GM12878 (cell line): ENCODE data around the gene RASD1. TPM values are rescaled to one million over a fixed set of nuclear protein-coding genes. Genes with fewer than 3 reads are reported as not detected.

Experiments
- ATAC-seq: fragments of 200-7000 bp; cut with Tn5 transposase; 3 replicates; pipeline ENCODE4 v1.9.1; 2020; ENCODE audit warnings: mild to moderate bottlenecking, moderate library complexity
- BruUV-seq: library from RNA; stranded (reverse); fragments of 400-500 nt; replicated peaks from 2 replicates; lab custom pipeline; 2021; lab: Mats Ljungman, UMichigan
- CTCF ChIA-PET: fragments of 300-600 bp; sonication (Branson Sonifier 250); formaldehyde crosslinking; extraction: SDS; loops from one replicate; lab custom pipeline; 2021; ENCODE audit warnings: inconsistent platforms; lab: Yijun Ruan, JAX
- POLR2A ChIA-PET: fragments of 350-600 bp; formaldehyde crosslinking; extraction: SDS; loops from one replicate; lab custom pipeline; 2021; ENCODE audit warnings: inconsistent platforms; lab: Charles Lee
- RAD21 ChIA-PET: fragments of 300-600 bp; sonication (Branson Sonifier 250); formaldehyde crosslinking; loops from one replicate; lab custom pipeline; 2023; ENCODE audit warnings: antibody characterized with exemption; ENCODE audit not compliant: unreplicated experiment; lab: Charles Lee
- SMC1A ChIA-PET: fragments of 300-600 bp; sonication (Branson Sonifier 250); formaldehyde crosslinking; loops from one replicate; lab custom pipeline; 2023; ENCODE audit not compliant: unreplicated experiment, uncharacterized antibody; lab: Charles Lee
- DNase-seq: peaks from one replicate; pipeline ENCODE4 v3.0.0-alpha.2; 2011; ENCODE audit warnings: low read depth, low spot score
- FAIRE-seq: peaks from 3 replicates; lab custom pipeline; 2011; peaks lifted over from hg19 to GRCh38; lab: Jason Lieb, UNC
- H2AFZ ChIP-seq: 2 replicates; pipeline ENCODE4 v1.6.0; 2011; ENCODE audit warnings: low read depth, low read length, control low read depth; ENCODE audit not compliant: control insufficient read depth
- H3K27ac ChIP-seq: 2 replicates; pipeline ENCODE4 v1.5.1; 2011; ENCODE audit warnings: control low read depth; ENCODE audit not compliant: control insufficient read depth, insufficient read depth
- H3K27me3 ChIP-seq, 2 experiments: replicated peaks in 1 of 2; 2 replicates each; pipeline versions ENCODE4 v1.6.0 to v1.6.1; 2011; ENCODE audit warnings: low read length in 1 of 2; ENCODE audit not compliant: control insufficient read depth in 2 of 2, insufficient read depth in 2 of 2
- H3K36me3 ChIP-seq, 2 experiments: 2 replicates each; pipeline ENCODE4 v1.5.1; 2011; ENCODE audit warnings: low read length in 1 of 2; ENCODE audit not compliant: control insufficient read depth in 2 of 2, insufficient read depth in 2 of 2
- H3K4me1 ChIP-seq: 2 replicates; pipeline ENCODE4 v1.6.1; 2011; ENCODE audit warnings: mild to moderate bottlenecking, low read length, moderate library complexity, mixed read lengths; ENCODE audit not compliant: control insufficient read depth, insufficient read depth
- H3K4me2 ChIP-seq: 2 replicates; pipeline ENCODE4 v1.6.0; 2011; ENCODE audit warnings: control low read depth; ENCODE audit not compliant: control insufficient read depth, insufficient read depth
- H3K4me3 ChIP-seq: fragments of 200-600 bp; sonication (generic); 2 replicates; pipeline ENCODE4 v1.5.1; 2016
- H3K79me2 ChIP-seq: 2 replicates; pipeline ENCODE4 v1.6.0; 2011; ENCODE audit warnings: low read length; ENCODE audit not compliant: control insufficient read depth, insufficient read depth
- H3K9ac ChIP-seq: 2 replicates; pipeline ENCODE4 v1.8.0; 2011; ENCODE audit warnings: low read length, control low read depth, mixed read lengths; ENCODE audit not compliant: control insufficient read depth, insufficient read depth
- H3K9me3 ChIP-seq: replicated peaks from 3 replicates; pipeline ENCODE4 v1.5.1; 2011; ENCODE audit warnings: mild to moderate bottlenecking, low read length; ENCODE audit not compliant: control insufficient read depth, insufficient read depth
- H4K20me1 ChIP-seq: 2 replicates; pipeline ENCODE4 v1.6.0; 2011; ENCODE audit not compliant: control insufficient read depth, insufficient read depth
- BRCA1 ChIP-seq: IDR thresholded peaks from 2 replicates; pipeline ENCODE4 v1.6.1; 2011; ENCODE audit warnings: low read depth, low read length, improper control_type of control experiment
- GATAD2B ChIP-seq: fragments of 450-650 bp; conservative IDR thresholded peaks from 2 replicates; pipeline ENCODE4 v1.6.1; 2017; ENCODE audit warnings: low read depth, mild to moderate bottlenecking, moderate library complexity
- HCFC1 ChIP-seq: fragments of 150-350 bp; IDR thresholded peaks from 2 replicates; pipeline ENCODE4 v1.6.1; 2014; ENCODE audit warnings: low read length
- HDAC2 ChIP-seq: fragments of 200-600 bp; sonication (generic); IDR thresholded peaks from 2 replicates; pipeline ENCODE4 v1.6.1; 2017
- MTA2 ChIP-seq: fragments of 450-650 bp; IDR thresholded peaks from 2 replicates; pipeline ENCODE4 v1.6.1; 2016; ENCODE audit warnings: low read depth, mild to moderate bottlenecking, moderate library complexity
- RAD51 ChIP-seq: fragments of 450-650 bp; IDR thresholded peaks from 2 replicates; pipeline ENCODE4 v1.6.1; 2016; ENCODE audit warnings: moderate library complexity, mild to moderate bottlenecking, inconsistent platforms
- SIX5 ChIP-seq: IDR thresholded peaks from 2 replicates; pipeline ENCODE4 v1.6.1; 2011; ENCODE audit warnings: mild to moderate bottlenecking, low read depth, low read length, moderate library complexity; ENCODE audit not compliant: severe bottlenecking
- SMARCA5 ChIP-seq: fragments of 450-650 bp; IDR thresholded peaks from 2 replicates; pipeline ENCODE4 v1.6.1; 2017; ENCODE audit warnings: mild to moderate bottlenecking
- USF2 ChIP-seq: IDR thresholded peaks from 2 replicates; pipeline ENCODE4 v1.6.1; 2011; ENCODE audit warnings: low read depth, low read length, improper control_type of control experiment, borderline replicate concordance
- WRNIP1 ChIP-seq: IDR thresholded peaks from 2 replicates; pipeline ENCODE4 v1.6.1; 2011; ENCODE audit warnings: low read depth, low read length, improper control_type of control experiment, borderline replicate concordance
- YY1 ChIP-seq: IDR thresholded peaks from 2 replicates; pipeline ENCODE4 v1.6.1; 2011; ENCODE audit warnings: low read depth, mild to moderate bottlenecking, low read length
- ZNF384 ChIP-seq: IDR thresholded peaks from 2 replicates; pipeline ENCODE4 v1.6.1; 2012; ENCODE audit warnings: low read depth, mild to moderate bottlenecking, low read length, improper control_type of control experiment, borderline replicate concordance
- WGBS: methylation state at CpG from one replicate; pipeline ENCODE4 v1.1.6; 2016; ENCODE audit warnings: low lambda C conversion rate; ENCODE audit not compliant: insufficient replicate concordance, insufficient coverage; ENCODE audit errors: missing lambda C conversion rate; 5-methylcytosine and 5-hydroxymethylcytosine counted together
- in situ Hi-C: fragments of 300-500 bp; cut with MboI; formaldehyde crosslinking; loops from 9 replicates; pipeline ENCODE4 v1.14.3; 2018; ENCODE audit warnings: mixed read lengths
- intact Hi-C: fragments of 100-400 bp; cut with micrococcal nuclease; formaldehyde crosslinking; loops from one replicate; pipeline ENCODE4 v1.14.2; 2022; ENCODE audit not compliant: unreplicated experiment
- polyA plus RNA-seq, 11 experiments: library from polyadenylated mRNA; depleted of rRNA in 4 of 11; unstranded in 6 of 11; stranded (reverse) in 5 of 11; fragments of >200 nt; fragmentation: Nextera tagmentation in 4 of 11; fragmentation: Illumina TruSeq in 1 of 11; extraction: Ambion mirVana in 4 of 11; extraction: Trizol in 1 of 11; gene quantifications; 1 replicate in 1 of 11; 2 replicates in 10 of 11; pipeline versions ENCODE4 v1.2.1 to v1.2.3, GENCODE V29; 2011 to 2016; ENCODE audit warnings: inconsistent platforms in 2 of 11, missing spikeins in 2 of 11, low read depth in 1 of 11
- total RNA-seq, 4 experiments: library from RNA; depleted of rRNA in 3 of 4; stranded (reverse); fragments of >200 nt in 3 of 4; fragmentation: Illumina TruSeq in 1 of 4; extraction: Trizol in 1 of 4; gene quantifications; 2 replicates each; pipeline versions ENCODE4 v1.2.1 to v1.2.3, GENCODE V29; 2013 to 2021
- TF ChIP-seq, protein P1 (sequence below): fragments of 450-650 bp; IDR thresholded peaks from 2 replicates; pipeline ENCODE4 v1.6.1; 2018; ENCODE audit warnings: mild to moderate bottlenecking, low read depth, moderate library complexity; ENCODE audit not compliant: partially characterized antibody
- TF ChIP-seq, protein P2 (sequence below): IDR thresholded peaks from 2 replicates; pipeline ENCODE4 v1.6.1; 2012; ENCODE audit warnings: low read length, inconsistent platforms

Gene RASD1
- total and polyA plus RNA-seq, 10 of the 15 experiments (the other 5 are each of a cell fraction or from before 2014, with no cell fraction given): 0.14 to 0.33 TPM; not detected in 8

- TF ChIP-seq MTA2 (no peak), RAD51 (no peak), WRNIP1 (no peak), SIX5 (no peak)
Measured at GRCh38 chr17:17516941-17517720, 20.9 kb upstream of the RASD1 start (continued).

GRCh38 chr17:17515934-17516930, 20.0 kb upstream of the RASD1 start:
- no peak for DNase-seq
- ChIA-PET SMC1A (no interaction called here), CTCF (interaction anchor here (1.4 kb wide), 1 partner anchor 52 kb away, joined by 3 read pairs; no protein-coding TSS in a partner anchor), POLR2A (no interaction called here), RAD21 (no interaction called here)
- Histone ChIP-seq H3K27me3 (no peaks in the 10 kb centered on the region), H3K4me3 (no peak overlapping the region), H3K4me2 (no peak overlapping the region), H3K27ac (no peak overlapping the region), H3K36me3 (no peaks in the 10 kb centered on the region), H3K4me1 (no peaks in the 10 kb centered on the region), H2AFZ (no peak overlapping the region), H3K9me3 (no peaks in the 10 kb centered on the region), H3K79me2 (no peaks in the 10 kb centered on the region), H3K9ac (no peak overlapping the region), H4K20me1 (no peaks in the 10 kb centered on the region)
- no peak for FAIRE-seq
- in situ Hi-C loops (no loop called here), intact Hi-C loops (no loop called here)
- no TSS peak for BruUV-seq
- 50% methylated on average over 21 of the region's 21 CpGs for WGBS
- no peak for ATAC-seq
- TF ChIP-seq, protein P1, sequence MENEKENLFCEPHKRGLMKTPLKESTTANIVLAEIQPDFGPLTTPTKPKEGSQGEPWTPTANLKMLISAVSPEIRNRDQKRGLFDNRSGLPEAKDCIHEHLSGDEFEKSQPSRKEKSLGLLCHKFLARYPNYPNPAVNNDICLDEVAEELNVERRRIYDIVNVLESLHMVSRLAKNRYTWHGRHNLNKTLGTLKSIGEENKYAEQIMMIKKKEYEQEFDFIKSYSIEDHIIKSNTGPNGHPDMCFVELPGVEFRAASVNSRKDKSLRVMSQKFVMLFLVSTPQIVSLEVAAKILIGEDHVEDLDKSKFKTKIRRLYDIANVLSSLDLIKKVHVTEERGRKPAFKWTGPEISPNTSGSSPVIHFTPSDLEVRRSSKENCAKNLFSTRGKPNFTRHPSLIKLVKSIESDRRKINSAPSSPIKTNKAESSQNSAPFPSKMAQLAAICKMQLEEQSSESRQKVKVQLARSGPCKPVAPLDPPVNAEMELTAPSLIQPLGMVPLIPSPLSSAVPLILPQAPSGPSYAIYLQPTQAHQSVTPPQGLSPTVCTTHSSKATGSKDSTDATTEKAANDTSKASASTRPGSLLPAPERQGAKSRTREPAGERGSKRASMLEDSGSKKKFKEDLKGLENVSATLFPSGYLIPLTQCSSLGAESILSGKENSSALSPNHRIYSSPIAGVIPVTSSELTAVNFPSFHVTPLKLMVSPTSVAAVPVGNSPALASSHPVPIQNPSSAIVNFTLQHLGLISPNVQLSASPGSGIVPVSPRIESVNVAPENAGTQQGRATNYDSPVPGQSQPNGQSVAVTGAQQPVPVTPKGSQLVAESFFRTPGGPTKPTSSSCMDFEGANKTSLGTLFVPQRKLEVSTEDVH: no peak
- no peak for TF ChIP-seq HCFC1
- no peak for TF ChIP-seq HDAC2
- no peak for TF ChIP-seq YY1
- TF ChIP-seq ZNF384: no peak
- TF ChIP-seq USF2: no peak
- TF ChIP-seq BRCA1: no peak
- TF ChIP-seq, protein P2, sequence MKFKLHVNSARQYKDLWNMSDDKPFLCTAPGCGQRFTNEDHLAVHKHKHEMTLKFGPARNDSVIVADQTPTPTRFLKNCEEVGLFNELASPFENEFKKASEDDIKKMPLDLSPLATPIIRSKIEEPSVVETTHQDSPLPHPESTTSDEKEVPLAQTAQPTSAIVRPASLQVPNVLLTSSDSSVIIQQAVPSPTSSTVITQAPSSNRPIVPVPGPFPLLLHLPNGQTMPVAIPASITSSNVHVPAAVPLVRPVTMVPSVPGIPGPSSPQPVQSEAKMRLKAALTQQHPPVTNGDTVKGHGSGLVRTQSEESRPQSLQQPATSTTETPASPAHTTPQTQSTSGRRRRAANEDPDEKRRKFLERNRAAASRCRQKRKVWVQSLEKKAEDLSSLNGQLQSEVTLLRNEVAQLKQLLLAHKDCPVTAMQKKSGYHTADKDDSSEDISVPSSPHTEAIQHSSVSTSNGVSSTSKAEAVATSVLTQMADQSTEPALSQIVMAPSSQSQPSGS: no peak
- no peak for TF ChIP-seq GATAD2B
- TF ChIP-seq SMARCA5: no peak
